D721Med (cell line): ENCODE measurements around the gene SSU72.

Experiments used
- DNase-seq: peaks from one replicate; pipeline ENCODE4 v3.0.0; 2011; ENCODE audit warnings: low spot score; ENCODE audit not compliant: insufficient read length
- FAIRE-seq: peaks from 2 replicates; lab custom pipeline; 2011; peaks lifted over from hg19 to GRCh38; lab: Jason Lieb, UNC
- TF ChIP-seq, protein P1 (sequence below): IDR thresholded peaks from 2 replicates; pipeline ENCODE4 v1.5.1; 2012; ENCODE audit warnings: mild to moderate bottlenecking, control low read depth; ENCODE audit not compliant: insufficient read depth; ENCODE audit errors: missing control alignments

SSU72 gene

GRCh38 chr1:1620433-1621139 is 45.9 kb upstream of the SSU72 start:
- DNase-seq = no peak
- TF ChIP-seq, protein P1, sequence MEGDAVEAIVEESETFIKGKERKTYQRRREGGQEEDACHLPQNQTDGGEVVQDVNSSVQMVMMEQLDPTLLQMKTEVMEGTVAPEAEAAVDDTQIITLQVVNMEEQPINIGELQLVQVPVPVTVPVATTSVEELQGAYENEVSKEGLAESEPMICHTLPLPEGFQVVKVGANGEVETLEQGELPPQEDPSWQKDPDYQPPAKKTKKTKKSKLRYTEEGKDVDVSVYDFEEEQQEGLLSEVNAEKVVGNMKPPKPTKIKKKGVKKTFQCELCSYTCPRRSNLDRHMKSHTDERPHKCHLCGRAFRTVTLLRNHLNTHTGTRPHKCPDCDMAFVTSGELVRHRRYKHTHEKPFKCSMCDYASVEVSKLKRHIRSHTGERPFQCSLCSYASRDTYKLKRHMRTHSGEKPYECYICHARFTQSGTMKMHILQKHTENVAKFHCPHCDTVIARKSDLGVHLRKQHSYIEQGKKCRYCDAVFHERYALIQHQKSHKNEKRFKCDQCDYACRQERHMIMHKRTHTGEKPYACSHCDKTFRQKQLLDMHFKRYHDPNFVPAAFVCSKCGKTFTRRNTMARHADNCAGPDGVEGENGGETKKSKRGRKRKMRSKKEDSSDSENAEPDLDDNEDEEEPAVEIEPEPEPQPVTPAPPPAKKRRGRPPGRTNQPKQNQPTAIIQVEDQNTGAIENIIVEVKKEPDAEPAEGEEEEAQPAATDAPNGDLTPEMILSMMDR = no peak
- no peak for FAIRE-seq

GRCh38 chr1:1619917-1620361 is 45.3 kb upstream of the SSU72 start:
- FAIRE-seq = no peak
- DNase-seq = no peak
- TF ChIP-seq, protein P1 = peak; percentile 8

DNA sequence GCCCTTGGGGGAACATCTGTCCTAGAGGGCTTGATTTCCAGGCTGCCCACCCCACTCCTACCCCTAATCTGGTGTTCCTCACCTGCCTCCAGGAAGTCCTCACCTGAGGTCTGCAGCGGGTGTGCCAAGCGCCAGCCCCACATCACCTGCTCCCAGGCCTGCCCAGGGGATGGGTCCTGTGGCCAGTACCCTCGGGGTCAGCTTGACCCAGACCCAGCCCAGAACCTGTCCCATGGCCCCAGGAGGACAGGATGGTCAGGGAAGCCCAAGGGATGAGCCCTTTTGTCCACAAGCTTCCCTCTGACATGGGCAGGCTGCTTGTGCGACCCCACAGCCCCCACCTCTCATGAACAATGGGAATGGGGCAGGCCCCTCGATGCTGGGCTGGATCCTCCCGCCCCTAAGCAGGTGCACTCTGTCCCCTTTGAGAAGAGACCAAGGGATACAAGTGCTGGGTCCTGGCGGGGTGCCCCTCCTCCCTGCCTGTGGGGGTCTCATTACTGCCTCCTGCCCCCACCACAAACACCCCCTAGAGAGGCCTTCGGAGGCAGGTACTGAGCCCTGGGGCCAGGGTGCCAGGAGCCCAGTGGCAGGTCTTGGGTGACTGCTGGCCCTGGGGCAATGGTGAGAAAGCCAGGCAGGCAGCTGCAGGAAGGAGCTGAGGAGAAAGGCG is 43.9 kb upstream of the SSU72 start:
- FAIRE-seq = no peak
- DNase-seq = no peak
- TF ChIP-seq, protein P1 = no peak

DNA sequence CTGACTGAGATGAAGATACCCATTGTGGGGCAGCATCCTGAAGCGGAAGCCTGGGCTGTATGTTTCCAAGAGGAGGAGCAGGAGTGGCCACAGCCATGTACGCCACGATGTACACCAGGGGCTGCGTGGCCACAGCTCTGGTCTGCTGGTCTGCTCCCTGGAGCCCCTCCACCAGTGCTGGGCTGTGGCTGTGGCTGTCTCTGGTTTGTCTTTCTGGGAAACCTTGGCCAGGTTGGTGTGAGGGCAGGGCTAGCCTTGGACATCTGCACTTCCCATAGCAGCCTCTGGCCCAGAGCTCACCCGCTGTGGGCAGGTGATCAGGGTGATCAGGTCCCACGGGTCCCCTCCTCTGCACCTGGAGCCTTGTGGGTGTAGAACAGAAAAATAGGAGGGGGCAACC is 43.3 kb upstream of the SSU72 start:
- no peak for DNase-seq
- no peak for FAIRE-seq
- TF ChIP-seq, protein P1 = no peak

DNA sequence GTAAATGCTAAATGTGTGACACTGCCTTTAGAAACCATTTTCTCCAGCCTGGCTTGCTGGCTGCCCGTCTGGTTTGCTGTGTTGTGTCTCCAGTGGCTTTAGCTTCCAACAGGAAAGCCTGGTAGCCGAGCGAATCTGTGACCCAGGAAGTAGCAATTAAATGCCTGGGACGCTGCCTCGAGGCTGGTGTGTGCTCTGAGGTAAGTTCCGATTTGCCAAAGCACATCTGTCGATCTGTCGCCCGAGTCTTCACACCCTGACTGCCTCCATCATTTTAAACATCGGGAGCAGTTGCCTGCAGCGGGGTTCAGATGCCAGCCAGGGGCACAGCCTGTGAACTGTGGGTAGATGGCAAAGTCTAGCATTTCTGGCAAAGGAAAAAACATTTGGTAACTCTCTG is 42.9 kb upstream of the SSU72 start:
- DNase-seq = no peak
- TF ChIP-seq, protein P1 = no peak
- FAIRE-seq = no peak

- DNase-seq (no peak), FAIRE-seq (no peak)
- TF ChIP-seq, protein P1 = no peak
These were observed 42.2 kb upstream of the SSU72 start for GRCh38 chr1:1616838-1617237.

DNA sequence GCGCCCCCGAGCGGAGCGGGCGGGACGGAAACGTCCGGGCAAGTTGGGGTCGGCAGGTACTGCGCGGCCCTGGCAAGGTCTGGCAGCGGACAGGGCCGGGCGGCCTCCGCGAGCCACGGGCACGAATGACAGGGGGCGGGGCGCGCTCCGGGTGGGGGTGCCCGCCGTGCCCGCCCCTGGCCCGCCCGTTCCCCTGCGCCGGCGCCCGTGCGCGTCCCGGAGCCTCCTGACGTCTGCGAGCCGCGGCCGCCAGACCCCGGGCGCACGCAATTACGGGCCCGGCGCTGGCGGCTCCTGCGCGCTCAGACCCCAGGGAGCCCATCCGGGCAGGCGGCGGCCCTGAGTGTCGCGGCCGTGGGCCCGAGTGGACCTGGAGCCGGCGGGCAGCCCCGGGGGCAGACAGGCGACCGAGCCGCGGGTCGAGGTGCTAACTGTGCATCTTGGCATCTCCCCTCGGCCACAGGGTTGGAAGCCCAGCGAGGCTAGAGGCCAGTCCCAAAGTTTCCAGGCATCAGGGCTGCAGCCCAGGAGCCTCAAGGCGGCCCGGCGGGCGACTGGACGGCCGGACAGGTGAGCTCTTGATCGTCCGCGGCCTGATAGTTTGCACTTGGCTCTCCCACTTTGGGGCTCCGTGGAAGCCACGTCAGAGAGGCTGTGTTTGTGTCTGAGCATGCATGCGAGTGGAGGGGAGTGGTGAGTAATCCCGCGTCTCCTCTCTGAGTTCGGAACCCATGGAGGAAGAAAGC is 41.6 kb upstream of the SSU72 start:
- DNase-seq (no peak), FAIRE-seq (no peak)
- TF ChIP-seq, protein P1 = no peak
